ENCODE data around the gene PROSER3.

Gene PROSER3

DNA sequence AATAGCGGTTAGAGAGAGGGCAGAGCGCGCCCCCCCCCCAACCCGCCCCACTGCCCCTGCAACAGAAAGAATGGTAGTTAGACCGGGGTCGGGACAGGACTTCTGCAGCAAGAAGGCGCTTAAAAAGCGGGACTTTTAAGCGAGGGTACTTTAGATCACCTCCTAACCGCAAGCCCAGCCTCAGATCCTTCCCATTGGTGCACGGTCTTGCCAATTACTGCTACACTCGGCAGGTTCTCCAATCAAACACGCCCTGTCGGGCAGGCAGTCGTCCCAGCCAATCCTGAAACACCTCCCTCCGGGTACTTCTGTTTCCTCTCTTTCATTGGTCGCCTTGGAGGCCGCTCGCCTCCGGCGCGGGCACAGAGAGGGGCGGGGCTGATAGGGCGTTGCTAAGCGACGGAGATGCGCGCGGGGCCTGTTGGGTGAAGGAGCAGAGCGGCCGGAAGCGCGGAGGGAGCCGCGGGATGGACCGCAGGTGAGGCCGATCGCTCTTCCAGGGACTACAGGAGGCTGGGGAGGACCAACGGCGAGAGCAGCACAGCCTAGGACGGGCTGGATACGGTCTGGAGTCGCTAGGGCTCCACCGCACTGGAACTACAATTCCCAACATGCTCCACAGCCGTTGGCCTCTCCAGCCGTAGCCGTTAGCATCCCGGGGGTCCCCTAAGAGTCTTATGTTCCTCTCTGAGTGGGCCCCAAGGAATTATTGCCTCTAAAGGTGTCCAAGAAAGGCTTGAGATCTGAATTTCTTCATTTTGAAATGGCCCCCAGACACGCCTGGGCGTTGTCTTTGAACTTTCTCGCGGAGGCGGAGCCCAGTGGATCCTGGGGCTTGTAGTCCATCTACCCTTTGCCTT, at the start of gene PROSER3:
TSS of gene PROSER3 (plus strand) at position 428 of the 860 bp plus-strand sequence. CDS start at position 468, 40 bp downstream.
- Histone ChIP-seq H3K27me3 (replicated peaks) (no peaks in the 10 kb centered on the region), H3K4me3 (ENCODE audit: low read depth, low read length) (peak within 1 kb of the TSS; percentile 98), H3K36me3 (replicated peaks) (peaks cover 21% of the 10 kb centered on the region), H3K27ac (peak within 1 kb of the TSS; percentile 88)
- peak; percentile 100 for DNase-seq
- TF ChIP-seq, protein P1, sequence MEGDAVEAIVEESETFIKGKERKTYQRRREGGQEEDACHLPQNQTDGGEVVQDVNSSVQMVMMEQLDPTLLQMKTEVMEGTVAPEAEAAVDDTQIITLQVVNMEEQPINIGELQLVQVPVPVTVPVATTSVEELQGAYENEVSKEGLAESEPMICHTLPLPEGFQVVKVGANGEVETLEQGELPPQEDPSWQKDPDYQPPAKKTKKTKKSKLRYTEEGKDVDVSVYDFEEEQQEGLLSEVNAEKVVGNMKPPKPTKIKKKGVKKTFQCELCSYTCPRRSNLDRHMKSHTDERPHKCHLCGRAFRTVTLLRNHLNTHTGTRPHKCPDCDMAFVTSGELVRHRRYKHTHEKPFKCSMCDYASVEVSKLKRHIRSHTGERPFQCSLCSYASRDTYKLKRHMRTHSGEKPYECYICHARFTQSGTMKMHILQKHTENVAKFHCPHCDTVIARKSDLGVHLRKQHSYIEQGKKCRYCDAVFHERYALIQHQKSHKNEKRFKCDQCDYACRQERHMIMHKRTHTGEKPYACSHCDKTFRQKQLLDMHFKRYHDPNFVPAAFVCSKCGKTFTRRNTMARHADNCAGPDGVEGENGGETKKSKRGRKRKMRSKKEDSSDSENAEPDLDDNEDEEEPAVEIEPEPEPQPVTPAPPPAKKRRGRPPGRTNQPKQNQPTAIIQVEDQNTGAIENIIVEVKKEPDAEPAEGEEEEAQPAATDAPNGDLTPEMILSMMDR (IDR thresholded peaks at IDR 0.05; ENCODE audit: low read depth, low read length, missing control alignments): no peak
- in situ Hi-C loops (cut with HindIII; ENCODE audit: low pct_ligation_motif_present, low sequenced_read_pairs): no loop called here

DNA sequence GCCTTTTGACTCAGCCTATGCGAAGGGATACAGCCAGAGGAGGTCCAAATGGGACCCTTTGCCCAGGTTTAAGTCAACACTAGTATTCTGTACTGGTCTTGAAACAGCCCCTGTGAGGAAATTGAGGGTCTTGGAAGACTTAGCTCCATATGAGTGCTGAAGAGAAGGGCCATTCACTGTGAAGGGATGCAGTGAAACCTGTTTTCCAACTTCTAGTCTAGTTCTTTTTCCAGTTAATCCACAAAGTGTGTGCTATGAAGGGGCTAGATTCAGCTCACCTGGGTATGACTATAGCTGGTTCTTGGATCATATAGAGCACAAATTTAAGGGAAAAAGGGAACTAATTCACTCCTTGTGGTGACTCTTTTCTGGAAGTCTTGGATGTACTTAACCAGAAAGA, 49.6 kb upstream of the PROSER3 start:
- in situ Hi-C loops (cut with HindIII; ENCODE audit: low pct_ligation_motif_present, low sequenced_read_pairs): no loop called here

DNA sequence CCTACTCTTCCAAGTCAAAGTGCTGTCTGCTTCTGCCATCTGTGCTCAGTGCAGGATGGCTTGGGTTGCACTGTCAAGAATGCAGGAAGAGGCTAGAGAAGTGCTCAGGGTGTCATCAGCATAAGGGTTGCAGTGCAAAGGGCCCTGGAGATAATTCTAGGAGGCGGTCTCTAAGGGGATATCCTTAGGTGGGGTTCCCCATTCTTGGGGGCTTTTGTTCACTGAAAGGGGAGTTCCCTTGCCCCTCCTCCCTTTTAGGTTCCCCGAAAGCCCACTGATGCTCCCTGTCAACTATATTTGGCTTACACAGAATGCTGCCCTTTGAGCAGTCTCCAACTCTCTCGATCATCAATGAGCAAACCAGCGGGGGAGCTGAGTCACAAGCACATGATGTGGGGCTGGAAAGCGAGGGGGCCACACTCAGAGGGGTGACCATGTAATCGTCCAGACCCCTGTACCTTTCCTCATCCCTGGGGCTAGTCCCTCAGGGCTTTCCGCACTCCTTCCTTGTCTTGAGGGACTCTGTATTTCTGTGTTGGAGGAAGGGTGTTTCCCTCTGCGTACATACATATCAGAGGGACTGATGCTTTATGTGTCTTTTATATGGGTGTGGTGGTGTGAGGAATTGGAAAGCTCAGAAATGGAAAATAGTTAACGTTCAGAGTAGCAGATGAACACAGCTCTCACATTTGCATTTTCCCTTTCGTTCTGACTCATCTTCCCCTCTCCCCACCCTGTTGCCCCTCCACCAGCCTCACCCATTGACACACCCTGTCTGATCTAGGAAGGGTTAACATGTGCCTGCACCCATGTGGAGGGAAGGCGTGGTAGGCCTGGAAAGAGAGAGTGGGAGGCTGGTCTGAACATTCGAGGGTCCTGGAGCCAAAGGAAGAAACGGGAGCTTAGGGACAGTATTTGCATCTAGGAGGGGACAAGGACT, 46.9 kb upstream of the PROSER3 start:
- Histone ChIP-seq H3K27me3 (replicated peaks) (no peaks in the 10 kb centered on the region), H3K36me3 (replicated peaks) (no peaks in the 10 kb centered on the region), H3K4me3 (ENCODE audit: low read depth, low read length) (no peak overlapping the region), H3K27ac (no peak overlapping the region)
- TF ChIP-seq, protein P1 (IDR thresholded peaks at IDR 0.05; ENCODE audit: low read depth, low read length, missing control alignments): no peak
- in situ Hi-C loops (cut with HindIII; ENCODE audit: low pct_ligation_motif_present, low sequenced_read_pairs): no loop called here
- DNase-seq: no peak

More for the DNA sequence above, 49.6 kb upstream of the PROSER3 start:
- no peaks in the 10 kb centered on the region for H3K36me3 ChIP-seq (replicated peaks)
- DNase-seq: no peak
- no peaks in the 10 kb centered on the region for H3K27me3 ChIP-seq (replicated peaks)
- H3K4me3 ChIP-seq (ENCODE audit: low read depth, low read length): no peak overlapping the region
- TF ChIP-seq, protein P1 (IDR thresholded peaks at IDR 0.05; ENCODE audit: low read depth, low read length, missing control alignments): no peak
- H3K27ac ChIP-seq: no peak overlapping the region

- Histone ChIP-seq H3K4me3 (ENCODE audit: low read depth, low read length) (no peak overlapping the region), H3K36me3 (replicated peaks) (no peaks in the 10 kb centered on the region), H3K27me3 (replicated peaks) (no peaks in the 10 kb centered on the region), H3K27ac (no peak overlapping the region)
- DNase-seq: no peak
- TF ChIP-seq, protein P1 (IDR thresholded peaks at IDR 0.05; ENCODE audit: low read depth, low read length, missing control alignments): no peak
- in situ Hi-C loops (cut with HindIII; ENCODE audit: low pct_ligation_motif_present, low sequenced_read_pairs): no loop called here
Observed at GRCh38 chr19:35712567-35713505, 45.1 kb upstream of the PROSER3 start.

- in situ Hi-C loops (cut with HindIII; ENCODE audit: low pct_ligation_motif_present, low sequenced_read_pairs): no loop called here
- Histone ChIP-seq H3K27ac (no peak overlapping the region), H3K27me3 (replicated peaks) (no peaks in the 10 kb centered on the region), H3K36me3 (replicated peaks) (no peaks in the 10 kb centered on the region), H3K4me3 (ENCODE audit: low read depth, low read length) (no peak overlapping the region)
- TF ChIP-seq, protein P1 (IDR thresholded peaks at IDR 0.05; ENCODE audit: low read depth, low read length, missing control alignments): no peak
- DNase-seq: no peak
Observed at GRCh38 chr19:35713506-35713850, 44.5 kb upstream of the PROSER3 start.

All from brain microvascular endothelial cell (primary cell).